ENCODE results near the gene SLC2A13. TPM values are rescaled to one million over a fixed set of nuclear protein-coding genes. Genes with fewer than 3 reads are reported as not detected.

SLC2A13 gene
- polyA plus RNA-seq, 1 donor, result 3.2 TPM

DNA sequence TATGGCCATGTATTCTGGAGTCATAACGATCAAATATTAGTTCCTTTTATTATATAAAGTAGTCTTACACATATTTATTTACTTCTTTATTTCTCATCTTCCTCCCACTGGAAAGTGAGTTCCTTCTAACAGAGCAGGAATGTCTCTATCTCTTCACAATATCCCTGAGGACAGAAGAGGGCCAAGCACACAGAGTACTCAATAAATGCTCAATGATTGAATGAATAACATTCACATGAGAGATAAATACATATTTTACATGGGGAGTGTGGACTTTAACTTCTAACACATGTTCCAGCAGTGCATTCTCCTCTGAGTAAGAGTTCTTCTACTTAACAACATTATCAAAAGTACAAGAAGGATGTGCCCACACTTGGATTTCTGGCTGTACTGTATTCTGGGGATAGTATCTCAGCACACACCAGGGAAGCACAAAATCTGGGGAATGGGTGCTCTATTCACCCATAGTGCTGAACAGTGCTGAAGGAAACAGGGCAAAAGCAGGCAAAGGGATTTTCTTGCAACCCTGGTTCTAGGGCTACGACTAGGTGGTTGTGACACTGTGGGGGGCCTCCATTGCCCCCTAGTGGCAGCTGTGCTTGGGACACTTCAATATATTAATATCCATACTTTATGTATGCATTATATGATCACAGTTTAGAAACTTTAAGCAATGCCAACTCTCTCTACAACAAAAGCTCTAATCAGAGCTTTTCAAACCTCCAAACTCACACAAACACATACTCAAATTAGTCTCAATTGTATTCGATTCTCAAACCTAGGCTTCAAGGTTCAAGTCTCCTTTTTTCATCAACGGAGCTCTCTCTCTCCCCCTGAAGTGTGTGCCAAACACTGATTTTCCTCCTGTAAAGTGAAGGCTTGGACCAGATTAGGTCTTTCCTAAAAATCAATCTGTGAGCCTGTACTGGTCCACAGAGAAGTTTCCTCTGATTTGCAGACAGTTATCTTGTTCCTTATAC lies 115.5 kb downstream of the SLC2A13 start:
- peak; percentile 39 for DNase-seq

DNA sequence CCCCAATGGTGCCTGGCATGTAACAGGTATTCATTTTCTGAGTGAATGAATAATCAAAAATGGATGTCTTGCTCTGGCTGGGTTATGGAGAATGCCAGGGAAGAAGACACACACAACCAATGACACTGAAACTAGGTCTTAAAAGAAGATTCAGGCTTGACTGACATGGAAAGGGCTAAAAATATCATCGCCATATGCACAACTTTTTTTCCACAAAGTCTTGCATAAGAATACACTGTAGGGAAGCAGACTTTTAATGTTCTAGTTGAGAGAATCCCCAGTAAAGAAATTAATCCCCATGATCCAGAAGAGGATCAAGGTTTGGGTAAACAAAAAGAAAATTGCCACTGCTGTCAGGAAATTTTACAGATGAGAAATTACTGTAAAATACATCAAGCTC lies 116.4 kb downstream of the SLC2A13 start:
- DNase-seq, result no peak

DNA sequence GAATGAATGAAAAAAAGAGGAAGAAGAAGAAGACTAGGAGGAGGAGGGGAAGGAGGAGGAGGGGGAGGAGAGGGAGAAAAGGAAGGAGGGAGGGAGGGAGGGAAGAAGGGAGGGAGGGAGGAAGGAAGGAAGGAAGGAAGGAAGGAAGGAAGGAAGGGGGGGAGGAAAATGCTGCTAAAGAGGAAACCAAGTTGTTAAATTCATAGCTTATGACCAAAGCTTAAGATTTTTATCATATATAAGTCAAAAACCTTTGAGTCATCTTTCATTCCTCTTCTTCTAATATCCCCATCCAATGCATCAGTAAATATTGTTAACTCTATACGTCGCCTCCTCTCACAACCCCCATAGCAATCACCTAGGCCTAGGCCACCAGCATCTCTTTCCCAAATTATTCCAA lies 117.3 kb downstream of the SLC2A13 start:
- DNase-seq, result no peak

DNA sequence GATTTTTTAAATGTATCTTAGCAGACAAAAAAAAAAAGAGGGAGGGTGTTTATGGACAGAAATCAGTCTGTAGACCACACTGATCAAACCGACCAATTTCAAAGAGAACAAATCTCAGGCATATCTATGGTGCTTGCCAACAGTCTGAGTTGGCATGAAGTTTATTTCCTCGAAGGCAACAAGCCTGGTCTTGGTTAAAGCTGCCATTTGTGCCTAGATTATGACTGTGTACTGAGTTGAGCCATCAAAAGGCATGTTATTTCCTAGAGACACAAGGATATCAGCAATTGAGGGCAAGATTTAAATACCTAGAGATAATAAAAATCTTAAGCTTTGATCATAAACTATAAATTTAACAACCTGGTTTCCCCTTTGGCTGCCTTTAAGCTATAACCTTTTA lies 119.2 kb downstream of the SLC2A13 start:
- no peak for DNase-seq

DNA sequence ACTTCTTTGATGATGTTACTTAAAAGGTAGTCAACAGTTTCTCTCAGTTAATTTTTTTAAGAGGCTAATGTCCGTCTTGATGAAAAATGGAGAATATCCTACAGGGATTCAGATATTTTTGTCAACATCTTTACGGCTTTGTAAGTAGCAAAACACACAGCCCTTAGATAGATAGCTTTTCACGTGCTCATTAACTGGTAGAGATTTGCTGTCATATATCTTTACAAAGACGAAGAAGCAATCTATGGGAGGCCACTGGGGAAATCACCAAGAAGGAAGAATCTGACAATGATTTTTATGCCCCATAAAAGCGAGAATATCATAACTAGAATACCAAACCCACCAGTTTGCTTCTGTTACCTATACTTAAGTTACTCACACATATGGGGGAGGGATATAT lies 121.2 kb downstream of the SLC2A13 start:
- no peak for DNase-seq

DNA sequence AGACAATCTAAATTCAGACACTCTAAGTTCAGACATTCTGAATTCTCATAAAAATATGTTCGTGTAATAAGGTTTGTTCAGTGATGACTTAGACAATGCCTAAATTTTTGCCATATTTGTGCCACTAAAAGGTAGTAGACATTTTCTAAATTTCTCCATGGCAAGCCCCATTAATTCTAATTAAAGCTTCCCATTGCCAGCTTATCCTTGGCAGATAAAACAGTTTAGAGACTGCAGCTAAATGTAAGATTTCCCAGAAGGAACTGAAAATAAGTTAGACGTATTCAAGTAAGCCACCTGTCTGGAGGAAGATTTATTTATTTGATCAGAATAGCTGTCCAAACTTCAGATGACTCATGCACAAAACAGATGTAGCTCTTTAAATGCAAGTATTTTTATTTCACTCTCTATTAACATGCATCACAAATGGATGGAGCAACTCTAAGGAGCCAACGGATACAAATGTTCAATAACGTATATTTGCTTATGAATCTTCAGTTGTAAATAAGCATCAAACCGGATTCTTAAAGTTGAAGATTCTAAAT lies 130.4 kb downstream of the SLC2A13 start:
- DNase-seq, result no peak

DNA sequence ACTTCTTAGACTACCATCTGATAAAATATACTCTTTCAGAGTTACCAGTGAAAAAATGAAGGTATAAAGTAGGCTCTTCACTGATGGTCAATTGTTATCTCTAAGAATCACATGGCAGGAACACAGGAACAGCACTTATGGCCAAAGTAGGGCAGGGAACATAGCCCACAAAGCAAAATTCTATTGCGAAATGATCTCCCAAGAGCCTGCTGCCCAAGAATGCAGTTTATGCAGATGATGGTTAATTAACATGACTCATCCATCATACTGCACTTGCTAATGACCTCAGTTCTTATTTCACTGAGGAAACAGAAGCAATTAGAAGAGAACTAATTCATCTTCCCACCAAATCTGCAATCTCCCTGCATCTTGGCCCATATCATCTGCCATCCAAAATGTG lies 133.8 kb downstream of the SLC2A13 start:
- DNase-seq, result no peak

DNA sequence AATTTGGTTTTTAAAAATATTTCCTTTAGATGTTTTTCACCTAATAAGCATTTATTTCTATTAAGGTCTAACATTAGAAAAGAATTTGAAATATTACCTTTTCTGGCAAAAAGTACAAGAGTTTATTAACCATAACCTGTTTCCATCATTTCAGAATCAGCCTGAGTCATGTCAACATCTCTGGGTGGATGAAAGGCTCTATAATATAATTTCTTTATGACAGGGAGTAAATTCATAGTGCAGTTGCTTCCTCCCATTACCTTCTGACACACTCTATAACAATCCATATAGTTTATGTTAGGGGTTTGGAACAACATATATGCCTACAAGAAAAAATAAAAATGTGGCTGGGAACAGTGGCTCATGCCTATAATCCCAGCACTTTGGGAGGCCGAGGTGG lies 134.5 kb downstream of the SLC2A13 start:
- no peak for DNase-seq

DNA sequence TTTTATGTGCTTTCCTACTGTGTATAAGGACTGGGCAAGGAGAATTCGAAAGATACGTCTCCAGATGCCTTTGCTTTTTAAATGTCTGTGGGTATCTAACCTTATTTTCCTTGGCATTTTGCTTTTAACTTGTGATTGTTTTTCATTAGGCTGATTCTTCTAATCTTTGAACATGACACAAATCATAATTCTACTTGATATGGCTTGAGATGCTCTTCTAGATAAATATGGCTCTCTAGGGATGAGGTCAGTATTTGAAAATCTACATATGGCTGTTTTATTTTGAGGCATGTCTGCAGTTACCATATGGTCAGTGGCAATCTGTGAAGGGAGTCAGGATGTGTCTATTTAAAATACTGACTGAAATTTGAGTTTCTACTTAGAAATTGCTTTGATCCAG lies 139.2 kb downstream of the SLC2A13 start:
- no peak for DNase-seq

DNA sequence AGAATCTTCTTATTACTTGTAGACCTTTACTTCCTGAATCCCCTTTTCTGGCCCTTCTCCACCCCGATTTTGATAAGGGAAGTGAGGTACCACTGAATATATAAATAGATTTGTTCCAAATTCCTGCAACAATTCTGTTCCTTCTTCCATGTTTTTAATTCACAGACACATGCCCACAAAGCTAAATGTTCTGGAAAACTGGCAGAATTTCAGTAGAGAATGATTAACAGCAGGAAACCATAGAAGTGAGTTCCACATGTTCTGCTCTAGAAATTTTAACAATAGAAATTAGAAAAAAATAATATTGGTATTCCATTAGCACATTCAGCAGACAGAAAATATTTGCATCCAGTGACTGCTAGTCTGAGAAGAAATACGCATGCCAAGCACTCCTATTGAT lies 139.6 kb downstream of the SLC2A13 start:
- DNase-seq, result no peak

DNA sequence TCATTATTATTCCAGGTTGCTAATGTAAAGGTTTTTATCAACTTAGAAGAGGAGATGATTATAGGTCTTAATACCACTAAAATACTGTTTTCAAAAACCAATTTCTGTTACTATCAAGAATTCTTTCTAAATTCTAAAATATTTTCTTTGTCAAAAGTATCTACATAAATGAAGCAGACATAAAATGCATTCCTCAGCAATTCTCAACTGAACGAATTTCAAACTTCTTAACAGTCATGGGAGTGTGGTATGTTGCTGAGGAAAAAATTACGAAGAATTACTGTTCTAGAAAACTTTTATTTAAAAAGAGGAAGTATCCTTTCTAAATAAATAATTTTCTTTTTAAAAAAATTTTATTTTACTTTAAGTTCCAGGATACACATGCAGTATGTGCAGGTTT lies 146.4 kb downstream of the SLC2A13 start:
- DNase-seq, result no peak

DNA sequence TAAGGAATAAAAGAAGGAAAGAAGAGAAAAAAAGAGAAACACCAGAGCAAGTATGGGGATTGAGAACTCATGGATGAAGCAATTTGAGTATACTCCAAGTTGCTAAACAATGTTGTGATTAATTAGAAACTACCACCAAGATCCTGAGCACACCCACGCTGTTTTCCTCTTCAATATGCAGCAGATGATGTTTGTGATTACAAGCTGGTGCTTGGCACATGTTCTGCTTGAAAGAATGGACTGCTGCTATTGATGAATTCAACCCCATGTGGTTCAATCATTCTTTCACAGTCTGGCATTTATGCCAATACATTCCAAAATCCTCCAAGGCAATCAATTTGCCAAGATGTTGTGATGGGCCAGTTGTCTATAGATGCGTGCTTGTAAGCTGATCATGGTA lies 146.8 kb downstream of the SLC2A13 start:
- no peak for DNase-seq

DNA sequence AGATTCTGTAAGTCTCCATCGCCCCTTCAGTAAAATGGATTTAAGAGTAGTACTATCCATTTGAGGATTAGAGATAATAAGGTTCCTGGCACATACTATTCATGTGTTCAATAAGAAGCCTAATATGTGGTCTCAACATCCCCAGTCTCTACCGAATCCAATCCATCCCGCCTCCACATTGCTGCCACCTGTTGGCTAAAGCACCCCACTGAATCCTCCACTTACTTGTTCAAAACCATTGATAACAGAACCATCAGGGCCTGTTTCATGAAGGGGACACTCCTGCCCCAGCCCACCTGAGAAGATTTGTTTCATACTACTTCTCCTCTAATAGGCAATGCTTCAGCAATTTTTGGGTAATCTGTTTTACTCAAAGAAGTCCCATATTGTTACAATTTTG lies 147.5 kb downstream of the SLC2A13 start:
- DNase-seq, result no peak

DNA sequence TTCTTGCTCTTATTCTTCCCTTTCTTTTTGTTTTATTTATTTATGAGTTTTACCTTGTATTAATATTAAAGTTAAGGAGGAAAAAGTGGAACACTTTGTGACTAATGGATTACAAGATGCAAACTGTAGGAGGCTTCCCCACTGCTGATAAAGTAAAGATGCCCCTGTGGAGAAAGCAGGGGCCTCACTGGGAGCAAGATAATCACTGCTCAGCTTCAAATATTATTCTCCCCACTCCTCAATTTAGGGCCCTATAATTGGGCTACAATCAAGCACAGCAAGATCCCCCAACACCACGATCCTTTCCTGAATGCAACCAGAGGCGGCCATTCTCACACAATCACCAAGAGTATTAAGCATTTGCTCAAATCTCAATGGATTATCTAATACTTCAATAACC lies 149.2 kb downstream of the SLC2A13 start:
- no peak for DNase-seq

DNA sequence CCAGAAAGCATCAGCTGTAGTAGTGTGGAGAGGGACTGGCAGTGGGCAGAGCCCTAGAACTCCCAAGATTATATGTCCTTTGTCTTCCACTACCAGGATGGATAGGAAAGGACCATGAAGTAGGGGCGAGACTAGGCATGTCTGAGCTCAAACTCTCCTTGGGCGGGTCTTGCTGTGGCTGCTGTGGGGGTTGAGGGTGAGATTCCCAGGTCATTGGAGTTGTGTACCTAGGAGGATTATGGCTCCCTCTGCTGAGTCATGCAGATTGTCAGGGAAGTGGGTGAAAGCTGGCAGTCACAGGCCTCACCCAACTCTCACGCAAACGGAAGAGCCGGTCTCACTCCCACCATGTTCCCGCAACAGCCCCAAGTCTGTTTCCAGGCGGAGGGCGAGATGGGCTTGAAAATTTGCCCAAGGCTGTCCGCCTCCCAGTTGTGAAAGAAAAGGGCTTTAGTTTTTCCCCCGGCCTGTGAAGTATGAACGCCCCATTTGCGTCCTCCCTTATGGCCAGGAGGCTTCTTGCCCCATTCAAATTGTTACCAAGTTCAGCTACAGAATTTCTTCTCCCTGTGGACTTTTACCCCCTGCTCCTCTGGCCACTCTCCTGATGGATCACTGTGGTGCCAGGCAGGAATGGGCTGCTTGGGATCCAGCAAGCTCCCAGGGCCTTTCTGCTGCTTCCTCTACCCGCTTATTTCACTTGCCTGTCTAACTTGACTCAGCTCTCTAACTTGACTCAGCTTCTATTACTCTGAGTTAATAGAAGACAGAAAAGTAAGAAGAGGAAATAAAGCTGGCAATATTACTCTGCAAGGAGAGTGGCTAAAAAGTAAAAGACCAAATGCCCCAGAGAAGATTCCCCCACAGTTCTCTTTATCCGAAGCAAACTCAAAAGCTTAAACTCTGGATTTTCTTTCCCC lies 159.3 kb downstream of the SLC2A13 start:
- no peak for DNase-seq

DNA sequence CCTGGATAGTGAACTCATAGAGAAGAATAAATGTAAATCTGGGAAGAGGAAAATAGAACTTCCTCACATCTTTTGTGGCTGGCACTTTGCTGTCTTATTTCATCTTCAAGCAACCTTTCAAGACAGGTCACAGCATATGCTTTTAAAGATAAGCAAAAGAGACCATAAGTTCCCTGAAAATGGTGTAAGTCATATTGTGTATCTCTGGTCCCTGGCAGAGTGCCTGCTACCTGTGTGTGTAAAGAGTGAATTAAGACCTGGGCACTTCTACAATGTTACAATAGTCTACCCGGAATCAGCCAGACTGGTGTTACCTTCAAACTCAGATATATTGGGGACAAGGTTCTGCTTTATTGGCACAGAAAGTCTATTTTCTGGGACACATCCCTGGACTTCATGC lies 168.8 kb downstream of the SLC2A13 start:
- no peak for DNase-seq

DNA sequence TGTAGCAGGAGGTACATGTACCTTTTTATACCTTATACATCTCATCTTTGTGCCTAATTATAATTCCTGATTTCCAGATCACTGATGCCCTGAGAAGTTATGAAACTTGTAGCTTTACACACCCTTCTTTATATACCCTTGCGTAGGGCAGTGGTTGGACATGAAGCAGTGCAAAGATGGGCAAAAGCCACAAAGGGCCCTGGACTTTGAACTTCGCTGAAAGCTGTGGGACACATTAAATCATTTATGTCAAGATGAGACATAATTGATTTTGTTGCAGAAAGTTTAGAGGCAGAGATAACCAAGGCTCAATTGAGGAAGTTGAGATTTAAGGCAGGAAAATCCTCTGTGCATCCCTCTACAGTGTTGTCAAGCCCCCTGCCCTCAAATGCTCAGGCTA lies 170.0 kb downstream of the SLC2A13 start:
- no peak for DNase-seq

DNA sequence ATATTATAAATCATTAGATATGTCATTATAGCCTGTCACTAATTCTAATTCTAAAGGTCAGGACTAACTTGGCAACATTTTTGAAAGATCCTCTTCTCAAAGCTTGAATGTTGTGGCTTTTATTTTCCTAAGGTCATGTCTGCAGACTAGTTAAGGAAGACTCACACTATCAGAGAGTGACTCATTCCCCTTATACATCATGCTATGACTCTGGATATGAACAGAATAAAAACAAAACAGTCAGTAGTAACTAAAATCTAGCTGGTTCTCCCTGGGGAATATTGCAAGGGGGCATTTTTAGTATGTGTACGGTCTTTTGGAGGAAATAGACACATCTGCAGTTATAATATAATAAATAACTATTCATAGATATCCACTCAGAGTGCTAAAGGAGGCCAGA lies 170.6 kb downstream of the SLC2A13 start:
- no peak for DNase-seq

DNA sequence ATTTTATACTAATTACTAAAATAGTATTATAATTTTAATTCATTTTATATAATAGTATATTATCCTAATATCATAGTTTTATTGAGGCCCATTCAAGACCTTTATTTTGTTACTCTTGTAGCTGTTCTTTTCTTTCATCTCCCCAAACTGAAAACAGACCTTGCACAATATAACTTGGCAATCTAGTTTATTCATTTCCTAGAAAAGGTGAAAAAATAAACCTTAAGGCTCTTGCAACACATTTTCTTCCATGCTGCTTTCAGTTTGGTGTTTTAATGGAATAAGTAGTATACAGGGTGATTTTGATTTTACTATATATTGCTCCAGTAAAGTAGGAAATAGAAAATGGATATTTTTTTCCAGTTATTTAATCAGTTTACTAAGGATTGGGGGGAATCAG lies 174.0 kb downstream of the SLC2A13 start:
- DNase-seq, result no peak

DNA sequence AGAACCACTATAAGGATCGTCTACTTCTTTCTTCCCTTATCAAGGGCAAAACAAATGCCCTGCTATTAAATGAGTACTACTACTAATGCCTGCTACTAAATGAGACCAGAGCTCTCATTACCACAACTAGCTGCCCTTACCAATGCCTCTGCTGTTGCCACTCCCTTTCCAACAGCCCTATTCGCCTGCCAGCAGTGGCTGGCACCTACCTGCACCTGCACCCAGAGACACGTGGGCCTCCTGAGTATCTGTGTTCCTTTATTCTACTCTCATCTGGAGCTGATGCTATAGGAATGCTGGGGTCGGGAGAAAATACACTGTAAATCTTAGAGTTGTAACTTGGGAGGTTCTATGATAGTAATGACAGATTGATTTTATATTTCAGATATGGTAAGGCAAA lies 174.7 kb downstream of the SLC2A13 start:
- DNase-seq, result no peak

DNA sequence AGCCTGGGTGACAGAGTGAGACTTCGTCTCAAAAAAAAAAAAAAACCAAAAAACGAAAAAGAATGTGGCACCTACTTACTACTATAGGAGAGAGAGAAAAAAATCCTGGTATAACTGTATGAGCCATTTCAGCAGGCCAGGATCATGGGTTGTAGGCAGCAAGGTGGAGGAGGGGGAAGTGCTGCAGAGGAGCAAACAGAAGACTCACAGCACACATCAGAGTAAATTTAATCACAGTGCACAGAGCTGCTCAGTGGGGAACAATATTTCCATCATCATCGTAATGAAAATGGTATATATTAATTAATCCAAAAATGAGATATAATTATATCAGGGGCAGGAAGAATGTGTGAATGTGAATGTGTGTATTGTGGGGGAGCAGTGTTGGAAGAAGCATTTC lies 175.8 kb downstream of the SLC2A13 start:
- no peak for DNase-seq

DNA sequence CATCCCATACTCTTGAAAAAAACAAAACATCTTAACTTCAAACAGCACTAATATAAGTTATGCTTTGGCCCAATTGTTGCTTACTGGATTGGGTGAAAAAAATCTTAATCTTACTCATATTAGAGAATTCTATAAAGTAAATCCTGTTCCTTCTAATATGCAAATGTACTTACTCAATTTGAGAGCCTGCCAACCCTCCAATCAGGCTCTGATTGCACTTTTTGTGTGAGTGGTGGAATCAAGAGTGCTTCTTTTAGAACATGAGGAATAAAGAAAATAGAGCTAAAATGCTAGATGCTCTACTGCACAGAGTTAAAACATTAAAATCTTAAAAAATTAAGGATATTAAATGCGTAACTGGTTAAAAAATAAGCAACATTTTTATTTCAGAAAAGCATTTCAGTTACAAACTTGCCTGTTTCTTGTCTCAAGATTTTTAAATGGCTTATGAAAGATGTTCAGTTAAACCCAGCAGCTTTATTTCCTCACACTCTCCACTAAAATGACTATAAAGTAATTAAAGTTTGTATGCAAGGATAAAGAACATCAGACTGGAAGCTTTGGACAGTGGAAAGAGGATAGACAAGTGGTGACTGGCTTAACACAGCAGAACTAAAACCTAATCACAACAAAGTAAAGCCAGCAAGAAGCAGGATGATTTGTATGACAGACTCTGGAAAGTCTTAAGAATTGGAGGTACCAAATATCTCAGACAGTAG lies 177.5 kb downstream of the SLC2A13 start:
- no peak for DNase-seq

DNA sequence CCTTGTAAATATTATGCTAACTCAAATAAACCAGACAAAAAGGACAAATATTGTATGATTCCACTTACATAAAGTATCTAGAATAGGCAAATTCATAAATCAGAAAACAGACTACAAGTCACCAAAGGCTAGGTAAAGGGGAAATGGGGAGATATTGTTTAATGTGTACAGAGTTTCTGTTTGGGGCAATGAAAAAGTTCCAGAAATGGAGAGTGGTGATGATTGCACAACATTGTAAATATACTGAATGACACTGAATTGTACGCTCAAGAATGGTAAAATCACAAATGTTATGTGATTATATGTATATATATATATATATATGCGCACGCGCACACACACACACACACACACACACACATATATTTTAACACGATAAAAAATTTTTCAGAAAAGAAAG lies 182.5 kb downstream of the SLC2A13 start:
- no peak for DNase-seq
